Activated naive CD4-positive, alpha-beta T cell treated with anti-CD3 and anti-CD28 coated beads, Interleukin-2, amount 50 U/mL, for 16 hours (primary cell): ENCODE data around the gene GPN2.

Source experiments
- DNase-seq: peaks from one replicate; pipeline ENCODE4 v3.0.0-alpha.2; 2020

The GPN2 gene

GRCh38 chr1:26831059-26831458 is 59.0 kb downstream of the GPN2 start:
- no peak for DNase-seq

- DNase-seq, result no peak
Observed at GRCh38 chr1:26829184-26829911, 60.7 kb downstream of the GPN2 start.

GRCh38 chr1:26828411-26828991 is 61.6 kb downstream of the GPN2 start:
- DNase-seq, result peak; percentile 41

- no peak for DNase-seq
Observed at GRCh38 chr1:26827663-26828062, 62.4 kb downstream of the GPN2 start.

GRCh38 chr1:26827106-26827604 is 62.9 kb downstream of the GPN2 start:
- no peak for DNase-seq

GRCh38 chr1:26826261-26827105 is 63.6 kb downstream of the GPN2 start, which contains the start of gene ZDHHC18:
Gene ZDHHC18 (plus strand): TSS chr1:26826688. CDS start chr1:26826805, 117 bp downstream.
- DNase-seq, result peak; percentile 76
